ENCODE data around the gene KIAA1614.

KIAA1614 gene

DNA sequence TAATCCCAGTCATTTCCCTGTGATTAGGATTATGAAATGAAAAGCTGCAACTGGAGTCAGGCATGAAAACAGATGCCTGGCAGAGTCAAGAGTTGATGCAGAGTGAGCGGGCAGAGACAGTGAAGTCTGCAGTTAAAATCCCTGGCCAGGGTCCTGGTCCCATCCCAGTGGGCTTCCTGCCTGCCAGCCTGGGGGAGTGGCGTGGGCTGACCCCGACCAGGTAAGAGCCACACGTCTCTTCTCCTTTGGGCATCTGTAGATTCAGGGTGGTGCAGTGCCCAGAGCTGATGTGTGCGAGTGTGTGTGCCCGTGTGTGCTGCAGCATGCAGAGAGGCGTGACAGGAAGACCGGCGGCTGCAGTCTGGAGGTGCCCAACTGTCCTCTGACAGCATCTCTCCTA is 6.2 kb upstream of the KIAA1614 start:
- no peak for DNase-seq

DNA sequence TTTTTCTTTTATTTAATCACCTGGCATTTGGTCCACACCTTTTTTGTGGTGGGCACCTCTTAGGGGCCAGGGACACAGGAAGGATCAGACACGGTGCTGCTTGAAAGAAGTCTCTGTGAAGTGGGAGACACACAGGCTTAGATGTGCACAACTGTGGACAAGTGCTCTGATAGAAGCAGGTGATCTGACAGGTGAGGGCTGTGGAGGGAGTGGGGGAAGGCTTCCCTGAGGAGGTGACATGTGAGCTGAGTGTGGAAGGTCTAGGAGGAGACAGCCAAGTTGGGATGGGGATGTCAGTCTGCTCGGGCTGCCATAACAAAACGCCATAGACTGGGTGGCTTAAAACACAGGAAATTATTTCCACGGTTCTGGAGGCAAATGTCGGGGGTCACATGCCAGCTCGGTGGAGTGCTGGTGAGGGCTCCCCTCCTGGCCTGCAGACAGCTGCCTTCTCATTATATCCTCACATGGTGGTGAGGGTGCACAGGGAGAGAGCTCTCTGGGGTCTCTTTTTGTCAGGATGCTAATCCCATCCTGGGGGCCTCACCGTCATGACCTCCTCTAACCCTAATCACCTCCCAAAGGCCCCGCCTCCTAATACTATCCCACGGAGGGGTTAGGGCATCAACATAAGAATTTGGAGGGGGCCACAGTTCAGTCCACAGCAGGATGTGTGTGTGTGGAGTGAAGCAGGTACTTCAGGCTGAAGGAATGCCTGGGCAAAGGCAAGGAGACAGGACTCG is 5.2 kb upstream of the KIAA1614 start:
- DNase-seq, result no peak

DNA sequence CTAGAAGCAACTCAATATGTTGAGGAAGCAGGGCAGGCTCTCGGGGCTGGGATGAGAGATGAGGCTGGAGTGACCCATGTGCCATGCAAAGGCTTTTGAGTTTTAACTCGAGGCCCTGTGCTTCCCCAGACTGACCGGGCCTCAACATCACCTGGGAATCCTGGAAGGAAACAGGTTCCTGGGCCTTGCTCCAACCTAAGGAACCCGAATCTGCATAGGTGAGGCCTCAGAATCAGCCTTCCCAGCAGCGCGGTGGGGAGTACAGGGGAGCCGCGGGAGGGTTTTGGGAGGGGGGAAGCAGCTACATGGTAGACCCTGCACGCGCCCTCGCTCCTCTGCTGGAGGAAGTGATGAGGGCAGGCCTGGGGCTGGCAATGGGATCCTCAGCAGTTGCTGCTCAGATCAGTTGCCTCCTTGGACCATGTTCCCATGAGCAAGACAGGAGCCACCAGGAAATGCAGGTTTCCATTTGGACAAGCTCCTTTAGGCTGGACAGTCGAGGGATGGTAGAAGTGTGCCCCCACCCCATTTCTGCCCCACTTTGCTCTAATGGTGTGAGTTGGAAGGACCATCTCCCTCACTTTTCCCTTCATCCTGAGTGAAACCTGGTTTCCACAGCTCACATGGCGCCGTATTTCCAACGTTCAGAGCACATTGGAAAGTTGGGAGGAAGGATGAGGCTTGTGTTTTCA is 4.5 kb upstream of the KIAA1614 start:
- DNase-seq, result no peak

DNA sequence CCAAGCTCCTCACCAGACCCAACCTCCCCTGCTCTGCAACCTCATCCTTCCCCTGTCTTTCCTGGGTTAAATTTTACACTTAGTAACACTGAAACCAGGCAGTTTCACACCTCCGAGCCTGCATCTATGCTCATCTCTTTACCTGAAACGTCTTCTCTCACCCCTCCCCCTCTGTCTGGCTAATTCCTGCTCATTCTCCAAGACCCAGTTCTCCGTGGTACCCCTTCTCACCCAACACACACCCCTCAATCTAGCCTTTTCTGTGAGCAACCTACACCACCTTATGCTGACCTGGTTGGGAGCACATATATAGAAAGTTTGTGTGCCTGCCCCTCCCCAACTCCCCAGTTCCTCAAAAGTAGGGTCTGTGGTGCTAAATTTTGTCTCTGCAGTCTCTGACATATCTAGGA is 3.7 kb upstream of the KIAA1614 start:
- no peak for DNase-seq

DNA sequence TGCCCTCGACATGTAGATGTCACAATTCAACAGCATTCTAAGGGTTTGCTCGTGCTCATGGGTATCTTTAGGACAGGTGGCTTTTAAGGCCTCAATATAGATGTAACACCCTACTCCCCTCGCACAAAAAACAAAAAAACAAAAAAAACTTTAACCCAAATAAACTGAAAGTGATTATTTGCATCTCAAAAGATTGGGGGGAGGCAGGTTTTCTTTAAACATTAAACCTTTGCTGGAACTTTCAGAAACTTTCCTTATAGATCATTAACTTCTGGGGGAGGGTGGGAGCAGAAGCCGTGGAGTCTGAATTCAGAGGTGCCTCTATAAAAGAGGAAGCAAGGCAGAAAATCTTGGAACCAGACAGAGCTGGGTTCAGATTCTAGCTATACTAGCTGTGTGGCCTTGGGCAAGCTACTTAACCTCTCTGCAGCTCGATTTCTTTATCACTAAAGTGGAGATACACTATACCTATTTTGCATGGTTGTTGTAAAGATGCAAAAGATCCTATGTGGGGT is 3.2 kb upstream of the KIAA1614 start:
- DNase-seq, result no peak

DNA sequence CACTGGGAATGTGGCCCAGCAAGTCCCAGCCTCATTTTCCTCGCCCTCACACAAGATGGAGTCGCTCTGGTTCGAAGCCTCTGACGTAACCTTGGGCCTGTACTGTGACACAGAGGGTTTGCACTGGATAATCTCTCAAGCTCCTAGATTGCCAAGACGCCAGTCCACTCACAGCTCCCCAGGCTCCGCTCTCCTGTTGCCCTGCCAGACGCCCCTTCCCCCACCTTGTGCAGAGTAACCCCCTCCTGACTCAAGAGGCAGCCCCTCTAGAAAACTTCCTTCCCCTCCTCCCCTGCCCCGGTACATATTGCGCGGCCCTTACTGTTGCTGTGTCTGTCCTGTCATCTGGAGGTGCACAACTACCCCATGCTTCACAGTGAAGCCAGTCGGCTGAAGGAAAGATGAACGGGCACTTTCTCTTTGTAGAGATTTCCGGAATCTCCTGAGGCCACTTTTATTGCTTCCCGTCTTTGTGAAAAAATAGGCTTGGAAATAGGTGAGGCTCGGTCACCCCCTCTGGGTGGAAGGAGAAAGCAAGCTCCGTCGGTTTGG is 981 bp upstream of the KIAA1614 start:
- DNase-seq, result peak in 1 of 56 donors; percentile 13

DNA sequence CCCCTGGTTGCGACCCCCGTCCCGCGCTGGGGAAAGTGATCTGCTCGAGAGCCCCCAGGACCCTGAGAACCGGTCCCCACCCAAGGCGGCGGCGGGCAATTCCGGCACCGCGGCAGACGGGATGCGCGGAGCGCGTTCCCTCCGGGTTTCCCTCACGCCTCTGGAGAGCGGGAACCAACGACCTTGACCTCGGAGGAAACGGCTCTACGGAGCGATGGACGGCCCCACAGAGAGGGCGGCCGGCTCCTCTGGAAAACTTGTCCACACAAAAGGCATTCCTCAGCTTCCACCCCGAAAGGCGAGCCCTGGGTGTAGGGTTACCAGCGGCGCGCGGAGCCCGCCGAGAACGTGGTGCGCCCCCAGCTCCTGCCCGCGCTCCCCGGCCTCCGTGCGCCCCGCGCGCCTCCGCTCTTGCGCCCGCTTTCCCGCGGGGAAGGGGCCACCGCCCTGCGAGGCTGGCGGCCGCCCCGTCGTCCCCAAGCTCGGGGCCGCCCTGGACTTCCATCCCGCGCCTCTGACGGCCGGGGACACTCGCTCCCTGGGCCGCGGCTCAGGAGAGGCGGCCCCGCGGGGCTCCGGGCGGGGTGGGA is 391 bp upstream of the KIAA1614 start:
- DNase-seq, result peak in 9 of 56 donors; percentile 12 to 58 (median 37)

DNA sequence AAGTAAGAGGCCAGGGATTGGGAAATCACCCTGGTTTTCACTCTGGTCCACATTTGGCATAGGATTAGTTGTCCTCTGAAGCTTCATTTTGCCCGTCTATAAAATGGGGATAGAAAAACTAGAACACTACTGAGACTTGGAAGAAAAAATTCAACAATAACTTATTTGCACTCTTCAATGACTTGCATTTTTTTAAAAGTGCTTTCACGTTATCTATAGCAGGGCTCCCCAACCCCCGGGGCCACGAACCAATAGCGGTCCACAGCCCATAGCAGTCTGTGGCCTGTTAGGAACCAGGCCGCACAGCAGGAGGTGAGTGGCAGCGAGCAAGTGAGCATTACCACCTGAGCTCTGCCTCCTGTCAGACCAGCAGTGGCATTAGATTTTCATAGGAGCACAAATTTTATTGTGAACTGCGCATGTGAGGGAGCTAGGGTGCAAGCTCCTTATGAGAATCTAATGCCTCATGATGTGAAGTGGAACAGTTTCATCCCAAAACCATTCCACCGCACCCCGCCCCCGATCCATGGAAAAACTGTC is 2.8 kb downstream of the KIAA1614 start:
- DNase-seq, result no peak

DNA sequence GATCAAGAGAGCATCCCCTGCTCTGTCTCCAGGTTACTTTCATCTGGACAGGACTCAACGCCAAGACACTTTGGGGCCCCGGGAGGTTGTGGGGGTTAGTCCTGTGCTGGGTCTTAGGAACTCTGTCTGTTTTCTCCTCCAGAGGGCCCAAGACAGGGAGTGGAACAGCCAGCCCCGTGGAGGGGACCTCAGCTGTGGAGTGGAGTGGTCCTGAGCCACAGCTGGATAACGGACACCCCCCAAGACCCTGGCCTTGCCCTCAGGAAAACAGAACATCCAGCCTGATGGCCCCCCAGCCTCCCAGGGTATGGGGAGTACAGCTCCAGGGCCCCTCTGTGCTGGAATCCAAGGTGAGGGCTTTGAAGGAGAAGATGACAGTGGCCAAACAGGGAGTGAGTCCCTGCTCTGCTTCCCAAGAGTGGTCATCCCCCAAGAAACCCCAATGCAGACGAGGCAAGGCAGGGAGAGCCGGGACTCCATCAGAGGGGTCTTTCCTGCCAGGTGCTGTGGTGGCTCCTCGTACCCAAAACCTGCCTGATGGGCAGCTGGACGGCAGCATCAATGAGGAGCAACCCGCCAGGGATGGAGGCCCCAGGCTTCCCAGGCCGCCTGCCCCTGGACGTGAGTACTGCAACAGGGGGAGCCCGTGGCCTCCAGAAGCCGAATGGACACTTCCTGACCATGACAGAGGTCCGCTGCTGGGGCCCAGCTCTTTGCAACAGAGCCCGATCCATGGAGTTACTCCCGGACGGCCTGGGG is 3.5 kb downstream of the KIAA1614 start:
- DNase-seq, result no peak

DNA sequence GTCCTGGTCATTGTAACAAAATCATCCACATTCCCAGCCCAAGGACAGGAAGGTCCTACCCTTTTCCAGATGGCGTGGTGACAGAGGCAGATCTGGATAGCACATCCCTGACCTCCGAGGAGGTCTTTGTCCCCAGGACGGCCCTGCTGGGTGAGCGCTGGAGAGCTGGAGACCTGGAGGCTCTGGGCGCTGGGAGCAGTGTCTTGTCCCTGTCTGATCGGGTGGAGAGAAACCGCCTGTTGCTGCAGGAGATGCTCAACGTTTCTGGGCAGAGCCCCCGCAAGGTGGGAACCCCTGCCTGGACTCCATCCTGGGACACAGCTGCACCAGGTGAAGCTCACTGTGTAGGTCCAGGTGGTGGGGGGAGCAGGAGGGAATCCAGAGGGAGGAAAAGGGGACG is 4.1 kb downstream of the KIAA1614 start:
- no peak for DNase-seq

DNA sequence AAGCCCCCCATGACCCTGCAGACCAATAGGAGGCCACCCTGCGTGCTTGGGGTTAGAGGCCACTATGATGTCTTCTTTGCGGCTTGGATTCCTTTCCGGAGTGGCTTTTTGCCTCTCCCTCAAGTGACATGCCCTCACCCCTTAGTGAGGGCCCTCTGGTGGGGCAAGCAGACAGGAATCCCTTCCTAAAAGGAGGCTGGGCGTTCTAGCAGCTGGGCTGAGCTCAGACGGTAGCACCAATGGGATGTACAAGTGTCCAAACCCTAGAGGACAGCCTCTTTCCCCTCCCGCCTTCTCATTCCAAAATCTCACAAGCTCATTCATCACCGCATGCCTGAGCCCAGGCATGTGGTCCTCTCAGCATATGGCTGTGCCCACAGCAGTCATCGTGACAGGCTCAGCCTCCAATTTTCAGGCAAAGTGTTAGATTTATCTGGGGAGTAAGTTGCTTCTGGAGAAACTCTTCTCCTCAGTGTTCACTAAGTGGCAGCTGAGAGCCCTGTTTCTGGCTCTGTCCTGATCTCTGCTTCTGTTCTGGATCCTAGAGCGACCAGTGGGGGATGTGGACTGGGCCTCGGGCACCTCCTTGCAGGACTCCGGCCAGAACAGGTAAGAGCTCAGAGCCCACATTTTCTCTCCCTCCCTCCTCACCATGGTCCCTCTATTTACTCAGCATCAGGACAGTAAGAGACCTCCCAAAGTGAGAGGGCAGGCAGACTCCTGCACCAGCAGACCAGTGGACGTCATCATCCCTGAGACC is 4.8 kb downstream of the KIAA1614 start:
- DNase-seq, result no peak

DNA sequence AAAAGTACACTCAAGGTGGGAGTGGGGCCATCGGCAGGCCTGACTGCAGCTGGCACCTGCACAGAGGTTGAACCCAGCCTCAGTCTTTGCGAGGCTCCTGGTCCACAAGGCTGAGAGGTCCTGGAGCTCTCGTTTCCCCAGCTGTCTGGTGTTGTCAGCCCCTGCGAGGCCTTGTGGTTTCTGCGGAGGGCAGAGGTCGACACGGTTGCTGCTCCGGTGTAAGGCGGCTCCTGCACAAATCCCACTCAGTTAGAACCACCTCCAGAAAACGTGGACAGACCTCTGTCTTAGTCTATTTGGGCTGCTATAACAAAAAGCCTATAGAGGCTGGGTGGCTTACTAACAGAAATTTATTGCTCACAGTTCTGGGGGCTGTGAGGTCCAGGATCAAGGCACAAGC is 5.8 kb downstream of the KIAA1614 start:
- DNase-seq, result no peak

DNA sequence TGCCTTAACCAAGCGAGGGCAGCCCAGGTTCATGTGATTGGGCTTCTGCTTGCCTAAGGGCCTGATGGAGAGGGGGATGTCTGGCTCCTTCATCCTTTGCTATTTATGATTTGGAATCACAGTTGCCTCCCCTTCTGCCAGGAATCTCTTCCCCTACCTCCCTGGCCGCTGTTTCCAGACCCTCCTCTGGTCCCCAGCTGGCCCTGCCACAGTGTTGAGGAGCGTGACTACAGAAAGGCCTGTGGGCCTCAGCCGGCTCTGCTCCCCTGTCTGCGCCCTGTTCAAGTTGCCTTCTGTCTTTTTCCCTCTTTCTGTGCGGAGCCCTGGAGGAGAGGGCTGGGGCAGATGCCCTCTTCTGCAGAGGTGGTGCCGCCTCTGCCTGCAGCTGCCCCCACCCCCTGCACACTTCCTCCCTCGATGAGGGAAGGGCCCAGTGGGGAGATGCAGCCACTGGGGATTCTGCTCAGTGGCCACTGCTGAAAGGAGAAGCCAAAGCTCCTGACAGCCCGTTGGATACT is 6.5 kb downstream of the KIAA1614 start:
- no peak for DNase-seq

DNA sequence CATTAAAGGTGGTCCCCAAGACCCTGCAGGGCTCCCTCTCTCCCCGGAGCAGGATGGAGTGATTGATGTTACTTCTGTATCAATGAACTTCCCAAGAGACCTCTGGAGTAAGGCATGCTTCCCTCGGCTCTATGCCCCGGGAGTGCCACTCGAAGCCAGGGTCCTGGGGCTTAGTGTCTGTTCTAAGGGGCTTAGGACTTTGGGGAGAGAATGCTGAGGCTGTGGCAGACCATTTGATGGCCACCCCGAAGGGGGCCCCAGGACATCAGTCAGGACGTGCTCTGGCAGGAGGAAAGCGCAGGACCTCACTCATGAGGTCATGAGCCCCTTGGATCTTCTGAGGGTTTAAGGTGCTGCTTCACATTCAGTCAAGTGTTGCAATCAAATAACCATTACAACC is 7.5 kb downstream of the KIAA1614 start:
- no peak for DNase-seq

DNA sequence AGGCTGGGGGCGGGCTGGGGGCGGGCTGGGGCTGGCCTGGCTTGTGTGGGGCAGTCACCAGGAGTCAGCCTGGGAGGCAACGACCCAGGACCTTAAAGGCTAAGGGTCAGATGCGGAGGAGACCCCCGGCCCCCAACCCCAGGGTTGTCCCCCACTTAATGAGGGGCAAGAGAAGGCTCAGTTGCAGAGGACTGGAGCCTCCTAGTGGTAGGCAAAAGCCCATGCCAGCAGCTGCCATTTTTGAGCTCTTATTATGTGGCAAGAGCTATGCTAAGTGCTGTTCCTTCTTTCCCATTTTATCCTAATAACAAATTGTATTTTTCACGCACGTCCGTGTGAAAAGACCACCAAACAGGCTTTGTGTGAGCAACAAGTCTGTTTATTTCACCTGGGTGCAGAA is 8.0 kb downstream of the KIAA1614 start:
- DNase-seq, result no peak

DNA sequence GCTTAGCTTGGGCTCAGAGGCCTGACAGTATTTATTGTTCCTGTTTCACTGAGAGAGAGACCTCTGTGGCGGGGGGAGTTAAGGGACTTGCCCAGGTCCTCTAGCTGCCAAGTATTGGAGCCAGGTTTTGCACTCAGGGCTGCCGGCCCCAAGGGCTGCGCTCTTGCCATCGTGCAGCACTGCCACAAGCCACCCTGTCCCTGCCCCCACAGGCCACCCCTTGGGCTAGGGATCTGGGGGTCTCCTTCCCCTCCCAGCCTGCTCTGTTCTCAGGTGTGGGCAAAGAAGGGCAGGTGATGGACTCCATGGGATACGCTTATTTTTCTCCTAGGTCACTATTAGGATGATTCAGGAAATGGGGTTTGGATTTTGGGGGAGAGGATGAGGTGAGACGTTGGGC is 8.7 kb downstream of the KIAA1614 start:
- no peak for DNase-seq

DNA sequence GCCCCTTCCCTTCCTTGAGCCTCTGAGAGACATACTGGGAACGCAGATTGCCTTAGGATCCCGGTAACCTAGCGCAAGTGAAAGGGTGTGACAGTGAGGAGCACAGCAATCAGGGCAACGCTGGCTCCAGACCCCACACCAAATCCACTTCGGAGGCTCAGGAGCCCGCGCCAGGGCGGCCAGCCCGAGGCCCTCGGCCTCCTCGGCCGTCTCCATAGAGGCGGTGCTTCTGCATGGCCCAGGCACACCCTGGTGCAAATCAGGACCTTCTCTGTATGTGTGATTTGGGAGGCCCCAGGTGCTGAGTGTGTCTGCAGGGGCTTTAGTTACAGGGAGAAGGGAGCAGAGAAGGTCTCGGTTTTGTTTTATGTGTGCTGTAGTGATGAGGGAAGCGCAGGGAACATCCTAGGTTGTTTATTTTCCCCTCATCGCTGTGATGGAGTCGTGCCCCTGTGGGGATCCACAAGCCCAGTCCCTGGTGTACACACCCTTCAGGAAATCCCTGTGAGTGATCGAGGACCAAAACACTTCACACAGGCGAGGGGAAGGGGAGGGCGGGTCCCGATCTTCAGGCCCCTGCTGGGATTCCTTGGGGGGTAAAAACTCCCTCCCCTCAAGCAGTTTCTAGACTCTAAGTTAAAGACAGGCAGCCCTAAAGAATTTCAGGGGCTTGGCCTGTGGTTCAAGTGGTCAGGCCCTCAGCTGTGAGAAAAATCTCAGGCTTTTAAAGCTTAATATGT is 9.4 kb downstream of the KIAA1614 start:
- no peak for DNase-seq

DNA sequence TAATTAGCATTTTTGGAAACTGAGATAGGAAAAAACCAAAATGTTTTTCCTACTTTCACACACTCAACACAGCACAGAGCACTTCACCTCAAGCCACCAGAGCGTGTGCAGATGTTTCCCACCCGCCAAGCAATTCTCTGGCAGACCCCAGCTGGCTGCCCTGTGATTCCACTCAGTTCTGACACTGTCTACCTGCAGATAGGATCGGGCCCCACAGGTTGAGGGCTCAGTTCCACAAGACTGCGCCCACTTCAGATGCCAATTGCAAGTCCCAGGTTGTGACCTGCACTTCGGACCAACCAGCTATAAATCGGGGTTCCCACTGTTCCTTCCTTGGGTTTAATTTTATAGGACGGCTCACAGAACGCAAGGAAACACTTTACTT is 9.9 kb downstream of the KIAA1614 start:
- no peak for DNase-seq
